T-helper 1 cell treated with Interleukin-12 subunit alpha and Interleukin-12 subunit beta and Interleukin-4 antibody, amounts not matched to agents 30 ng/mL and 1 ng/mL, for 36 hours (primary cell): ENCODE measurements around the gene CLDND2. TPM values are rescaled to one million over a fixed set of nuclear protein-coding genes. Genes with fewer than 3 reads are reported as not detected.
"Not testable (repeated sequence)": the region's sequence is repeated elsewhere in the genome, so short reads cannot be mapped to it uniquely, and the experiment has no call there.

Source experiments
- intact Hi-C: fragments of 100-400 bp; cut with micrococcal nuclease; formaldehyde crosslinking; loops from one replicate; pipeline ENCODE4 v1.15.1; 2024
- total RNA-seq: library from RNA; stranded (reverse); gene quantifications from 2 replicates; pipeline ENCODE4 v1.2.3, GENCODE V29; 2022

Gene CLDND2
- total RNA-seq: 6.0 and 6.6 TPM in 2 replicates

GRCh38 chr19:51368366-51369282, at the start of gene CLDND2:
TSS of gene CLDND2 (minus strand) at chr19:51369003. CDS start at chr19:51368577, 426 bp downstream.
- intact Hi-C loops: loop anchor here (10.0 kb wide), 1 partner anchor 1034 kb away; no protein-coding TSS in a partner anchor

- intact Hi-C loops: no loop called here
These were observed 49.0 kb upstream of the CLDND2 start for GRCh38 chr19:51417810-51418157.

- intact Hi-C loops: no loop called here
These were observed 48.5 kb upstream of the CLDND2 start, which contains the start of gene SIGLEC10 for GRCh38 chr19:51417107-51417809. TSS of gene SIGLEC10 (minus strand) at chr19:51417642. CDS start at chr19:51417581, 61 bp downstream.

- intact Hi-C loops: not testable (repeated sequence)
These were observed 47.6 kb upstream of the CLDND2 start for GRCh38 chr19:51416422-51416821.

- intact Hi-C loops: no loop called here
These were observed 46.4 kb upstream of the CLDND2 start for GRCh38 chr19:51415187-51415586.

GRCh38 chr19:51410950-51411748, 42.3 kb upstream of the CLDND2 start:
- intact Hi-C loops: no loop called here

GRCh38 chr19:51407511-51408131, 38.8 kb upstream of the CLDND2 start:
- intact Hi-C loops: loop anchor here (1.0 kb wide), 2 partner anchors 41 to 68 kb away; partner anchors contain the start of gene ETFB

- intact Hi-C loops: no loop called here
These were observed 33.3 kb upstream of the CLDND2 start for GRCh38 chr19:51402117-51402516.

- intact Hi-C loops: loop anchor here (10.0 kb wide), 3 partner anchors 115 to 595 kb away; partner anchors contain the start of gene ZNF649
These were observed 31.1 kb upstream of the CLDND2 start for GRCh38 chr19:51399936-51400335.

GRCh38 chr19:51399231-51399630, 30.4 kb upstream of the CLDND2 start:
- intact Hi-C loops: loop anchor here (10.0 kb wide), 3 partner anchors 116 to 594 kb away; partner anchors contain the start of gene ZNF649

- intact Hi-C loops: loop anchor here (1.0 to 10.0 kb wide), 4 partner anchors 41 to 593 kb away; partner anchors contain the start of gene ZNF649
These were observed 29.4 kb upstream of the CLDND2 start for GRCh38 chr19:51398096-51398704.

- intact Hi-C loops: loop anchor here (10.0 kb wide), 3 partner anchors 117 to 593 kb away; partner anchors contain the start of gene ZNF649
These were observed 28.6 kb upstream of the CLDND2 start for GRCh38 chr19:51397453-51397852.

GRCh38 chr19:51396175-51396574, 27.4 kb upstream of the CLDND2 start:
- intact Hi-C loops: loop anchor here (10.0 kb wide), 3 partner anchors 119 to 591 kb away; partner anchors contain the start of gene ZNF649

- intact Hi-C loops: loop anchor here (1.0 to 10.0 kb wide), 11 partner anchors 18 to 589 kb away; partner anchors contain the start of genes CTU1 and ZNF649
These were observed 25.4 kb upstream of the CLDND2 start for GRCh38 chr19:51394050-51394836.

- intact Hi-C loops: loop anchor here (10.0 kb wide), 3 partner anchors 122 to 588 kb away; partner anchors contain the start of gene ZNF649
These were observed 23.9 kb upstream of the CLDND2 start for GRCh38 chr19:51392701-51393100.

- intact Hi-C loops: loop anchor here (10.0 kb wide), 3 partner anchors 124 to 586 kb away; partner anchors contain the start of gene ZNF649
These were observed 22.3 kb upstream of the CLDND2 start for GRCh38 chr19:51391073-51391611.

GRCh38 chr19:51389143-51389542, 20.3 kb upstream of the CLDND2 start:
- intact Hi-C loops: no loop called here

- intact Hi-C loops: no loop called here
These were observed 19.2 kb upstream of the CLDND2 start, which contains the start of gene LIM2 for GRCh38 chr19:51387924-51388389. TSS of gene LIM2 (minus strand) at chr19:51387974. CDS start at chr19:51387443, 531 bp downstream.
